ENCODE measurements around the gene EDA. TPM values are rescaled to one million over a fixed set of nuclear protein-coding genes. Genes with fewer than 3 reads are reported as not detected.

Gene EDA
- total RNA-seq, 2 experiments from 2014 or later: 0.49 to 0.92 TPM

GRCh38 chrX:69795702-69796101, 179.8 kb downstream of the EDA start:
- POLR2A ChIA-PET: no interaction called here
- ATAC-seq (no peak), DNase-seq (no peak)
- Mint-ChIP-seq H3K9me3 (no peaks in the 10 kb centered on the region), H3K27me3 (no peaks in the 10 kb centered on the region), H3K4me3 (no peak overlapping the region), H3K27ac (no peak overlapping the region), H3K36me3 (ENCODE audit: low read depth) (no peaks in the 10 kb centered on the region), H3K4me1 (ENCODE audit: low read depth) (no peaks in the 10 kb centered on the region)
- intact Hi-C loops (cut with micrococcal nuclease): no loop called here
- no peak for TF ChIP-seq CTCF (IDR thresholded peaks at IDR 0.05)
- CTCF ChIA-PET: no interaction called here

- Mint-ChIP-seq H3K36me3 (ENCODE audit: low read depth) (no peaks in the 10 kb centered on the region), H3K4me1 (ENCODE audit: low read depth) (peaks cover 6% of the 10 kb centered on the region), H3K9me3 (no peaks in the 10 kb centered on the region), H3K4me3 (no peak overlapping the region), H3K27me3 (no peaks in the 10 kb centered on the region), H3K27ac (no peak overlapping the region)
- ATAC-seq (no peak), DNase-seq (no peak)
- ChIA-PET CTCF (no interaction called here), POLR2A (no interaction called here)
- TF ChIP-seq CTCF (IDR thresholded peaks at IDR 0.05): no peak
- intact Hi-C loops (cut with micrococcal nuclease): no loop called here
These were observed 191.5 kb downstream of the EDA start for GRCh38 chrX:69807400-69807799.

DNA sequence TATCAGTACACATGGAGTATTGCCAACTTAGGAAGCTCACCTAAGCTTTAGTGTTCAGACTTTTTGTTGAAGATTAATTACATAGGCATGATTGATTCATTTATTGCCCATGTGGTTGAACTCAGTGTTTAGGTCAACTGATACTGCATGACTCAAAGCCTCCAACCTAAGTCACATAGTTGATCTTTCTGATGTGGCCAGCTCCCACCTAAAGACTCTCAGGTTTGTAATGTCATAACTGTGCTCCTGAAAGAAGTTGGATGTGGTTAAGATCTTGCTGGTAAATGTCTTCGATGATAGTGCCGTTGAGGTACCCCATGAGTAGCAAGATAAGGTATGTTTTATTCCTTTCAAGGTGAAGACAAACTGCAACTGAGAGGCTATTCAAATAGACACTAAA, 192.5 kb downstream of the EDA start:
- Mint-ChIP-seq H3K27ac (no peak overlapping the region), H3K9me3 (no peaks in the 10 kb centered on the region), H3K36me3 (ENCODE audit: low read depth) (no peaks in the 10 kb centered on the region), H3K4me1 (ENCODE audit: low read depth) (peaks cover 6% of the 10 kb centered on the region), H3K4me3 (no peak overlapping the region), H3K27me3 (no peaks in the 10 kb centered on the region)
- POLR2A ChIA-PET: no interaction called here
- peak; percentile 68 for ATAC-seq
- intact Hi-C loops (cut with micrococcal nuclease): no loop called here
- CTCF ChIA-PET: no interaction called here
- no peak for TF ChIP-seq CTCF (IDR thresholded peaks at IDR 0.05)
- DNase-seq: peak; percentile 16

- no peak overlapping the region for H3K4me3 Mint-ChIP-seq
- POLR2A ChIA-PET: no interaction called here
These were observed 197.8 kb downstream of the EDA start for GRCh38 chrX:69813677-69814076.

DNA sequence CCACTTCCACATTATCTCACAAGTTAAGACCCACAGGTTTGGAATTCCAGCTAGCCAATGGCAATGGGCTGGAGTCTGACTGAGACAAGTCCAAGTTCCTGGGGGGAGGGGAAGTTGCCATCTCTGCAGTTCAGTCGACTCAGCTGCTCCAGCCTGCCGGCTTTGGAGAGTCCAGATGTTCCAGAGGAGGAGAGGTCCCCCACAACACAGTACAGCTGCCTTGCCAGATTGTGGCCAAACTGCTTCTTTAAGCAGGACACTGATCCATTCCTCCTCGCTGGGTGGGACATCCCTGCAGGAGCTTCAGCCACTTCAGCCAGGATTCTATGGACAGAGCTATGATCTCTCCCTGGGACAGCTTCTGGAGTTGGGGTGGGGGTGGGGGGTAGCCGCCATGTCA, 199.2 kb downstream of the EDA start:
- H3K9me3 Mint-ChIP-seq: peaks cover 2% of the 10 kb centered on the region
- ATAC-seq: no peak

More at GRCh38 chrX:69813677-69814076, 197.8 kb downstream of the EDA start:
- intact Hi-C loops (cut with micrococcal nuclease): no loop called here
- ATAC-seq (no peak), DNase-seq (no peak)
- H3K4me1 Mint-ChIP-seq (ENCODE audit: low read depth): peaks cover 2% of the 10 kb centered on the region
- H3K27ac Mint-ChIP-seq: no peak overlapping the region
- H3K27me3 Mint-ChIP-seq: no peaks in the 10 kb centered on the region
- H3K9me3 Mint-ChIP-seq: peaks cover 2% of the 10 kb centered on the region
- H3K36me3 Mint-ChIP-seq (ENCODE audit: low read depth): no peaks in the 10 kb centered on the region
- no peak for TF ChIP-seq CTCF (IDR thresholded peaks at IDR 0.05)
- CTCF ChIA-PET: no interaction called here

More for the DNA sequence above, 199.2 kb downstream of the EDA start:
- intact Hi-C loops (cut with micrococcal nuclease): no loop called here
- no peaks in the 10 kb centered on the region for H3K27me3 Mint-ChIP-seq
- H3K4me1 Mint-ChIP-seq (ENCODE audit: low read depth): peaks cover 2% of the 10 kb centered on the region
- POLR2A ChIA-PET: no interaction called here
- DNase-seq: no peak
- H3K4me3 Mint-ChIP-seq: no peak overlapping the region
- TF ChIP-seq CTCF (IDR thresholded peaks at IDR 0.05): no peak
- no peaks in the 10 kb centered on the region for H3K36me3 Mint-ChIP-seq (ENCODE audit: low read depth)
- CTCF ChIA-PET: no interaction called here
- no peak overlapping the region for H3K27ac Mint-ChIP-seq

Data from activated CD8-positive, alpha-beta T cell treated with anti-CD3 and anti-CD28 coated beads for 36 hours (primary cell).